H54 (cell line): Measurements from ENCODE around the gene UHMK1.
"Not testable (repeated sequence)": the region's sequence is repeated elsewhere in the genome, so short reads cannot be mapped to it uniquely, and the experiment has no call there.

Experiments used
- DNase-seq: peaks from one replicate; pipeline ENCODE4 v3.0.0; 2011; ENCODE audit warnings: low spot score, mixed read lengths; ENCODE audit not compliant: insufficient read length
- FAIRE-seq: peaks from 3 replicates; lab custom pipeline; 2011; peaks lifted over from hg19 to GRCh38; lab: Jason Lieb, UNC
- POLR2A ChIP-seq: IDR thresholded peaks from 2 replicates; pipeline ENCODE4 v1.6.1; 2011; ENCODE audit warnings: low read depth, mild to moderate bottlenecking, low read length

Gene UHMK1

GRCh38 chr1:162497723-162498495, at the start of gene UHMK1:
Gene UHMK1, plus strand, starts transcription at chr1:162497818. Its CDS starts 183 bp downstream, at chr1:162498001.
- TF ChIP-seq POLR2A: peak; percentile 86
- DNase-seq (peak; percentile 89), FAIRE-seq (no peak)

GRCh38 chr1:162454361-162454760, 43.3 kb upstream of the UHMK1 start:
- FAIRE-seq: not testable (repeated sequence)

GRCh38 chr1:162456323-162456722, 41.3 kb upstream of the UHMK1 start:
- FAIRE-seq (no peak), DNase-seq (no peak)
- no peak for TF ChIP-seq POLR2A

More at GRCh38 chr1:162454361-162454760, 43.3 kb upstream of the UHMK1 start:
- DNase-seq: not testable (repeated sequence)

GRCh38 chr1:162458236-162458635, 39.4 kb upstream of the UHMK1 start:
- no peak for DNase-seq
- no peak for TF ChIP-seq POLR2A
- no peak for FAIRE-seq

GRCh38 chr1:162462425-162462824, 35.2 kb upstream of the UHMK1 start:
- FAIRE-seq, DNase-seq: not testable (repeated sequence)

GRCh38 chr1:162463021-162463420, 34.6 kb upstream of the UHMK1 start:
- no peak for TF ChIP-seq POLR2A
- no peak for FAIRE-seq
- DNase-seq: no peak

- FAIRE-seq: no peak
- no peak for DNase-seq
- TF ChIP-seq POLR2A: no peak
Observed at GRCh38 chr1:162466797-162467196, 30.8 kb upstream of the UHMK1 start.

GRCh38 chr1:162470216-162470615, 27.4 kb upstream of the UHMK1 start:
- DNase-seq (no peak), FAIRE-seq (no peak)
- no peak for TF ChIP-seq POLR2A

- FAIRE-seq (no peak), DNase-seq (no peak)
- TF ChIP-seq POLR2A: no peak
Observed at GRCh38 chr1:162471290-162471853, 26.2 kb upstream of the UHMK1 start.

- no peak for DNase-seq
- TF ChIP-seq POLR2A: no peak
- FAIRE-seq: no peak
Observed at GRCh38 chr1:162475089-162475488, 22.5 kb upstream of the UHMK1 start.

- no peak for DNase-seq
- FAIRE-seq: no peak
Observed at GRCh38 chr1:162475539-162476185, 22.0 kb upstream of the UHMK1 start.

GRCh38 chr1:162476620-162477019, 21.0 kb upstream of the UHMK1 start:
- no peak for FAIRE-seq
- TF ChIP-seq POLR2A: no peak
- no peak for DNase-seq

More at GRCh38 chr1:162475539-162476185, 22.0 kb upstream of the UHMK1 start:
- no peak for TF ChIP-seq POLR2A

- DNase-seq (no peak), FAIRE-seq (no peak)
- no peak for TF ChIP-seq POLR2A
Observed at GRCh38 chr1:162485236-162485635, 12.4 kb upstream of the UHMK1 start.

- no peak for FAIRE-seq
- no peak for TF ChIP-seq POLR2A
Observed at GRCh38 chr1:162487241-162487640, 10.4 kb upstream of the UHMK1 start.

More at GRCh38 chr1:162487241-162487640, 10.4 kb upstream of the UHMK1 start:
- no peak for DNase-seq
